GM12878 (cell line): ENCODE data around the gene CRKL. TPM values are rescaled to one million over a fixed set of nuclear protein-coding genes. Genes with fewer than 3 reads are reported as not detected.

Experiments
- ATAC-seq: fragments of 200-7000 bp; cut with Tn5 transposase; 3 replicates; pipeline ENCODE4 v1.9.1; 2020; ENCODE audit warnings: mild to moderate bottlenecking, moderate library complexity
- BruUV-seq: library from RNA; stranded (reverse); fragments of 400-500 nt; replicated peaks from 2 replicates; lab custom pipeline; 2021; lab: Mats Ljungman, UMichigan
- CTCF ChIA-PET: fragments of 300-600 bp; sonication (Branson Sonifier 250); formaldehyde crosslinking; extraction: SDS; loops from one replicate; lab custom pipeline; 2021; ENCODE audit warnings: inconsistent platforms; lab: Yijun Ruan, JAX
- POLR2A ChIA-PET: fragments of 350-600 bp; formaldehyde crosslinking; extraction: SDS; loops from one replicate; lab custom pipeline; 2021; ENCODE audit warnings: inconsistent platforms; lab: Charles Lee
- RAD21 ChIA-PET: fragments of 300-600 bp; sonication (Branson Sonifier 250); formaldehyde crosslinking; loops from one replicate; lab custom pipeline; 2023; ENCODE audit warnings: antibody characterized with exemption; ENCODE audit not compliant: unreplicated experiment; lab: Charles Lee
- SMC1A ChIA-PET: fragments of 300-600 bp; sonication (Branson Sonifier 250); formaldehyde crosslinking; loops from one replicate; lab custom pipeline; 2023; ENCODE audit not compliant: unreplicated experiment, uncharacterized antibody; lab: Charles Lee
- DNase-seq: peaks from one replicate; pipeline ENCODE4 v3.0.0-alpha.2; 2011; ENCODE audit warnings: low read depth, low spot score
- FAIRE-seq: peaks from 3 replicates; lab custom pipeline; 2011; peaks lifted over from hg19 to GRCh38; lab: Jason Lieb, UNC
- H2AFZ ChIP-seq: 2 replicates; pipeline ENCODE4 v1.6.0; 2011; ENCODE audit warnings: low read depth, low read length, control low read depth; ENCODE audit not compliant: control insufficient read depth
- H3K27ac ChIP-seq: 2 replicates; pipeline ENCODE4 v1.5.1; 2011; ENCODE audit warnings: control low read depth; ENCODE audit not compliant: control insufficient read depth, insufficient read depth
- H3K27me3 ChIP-seq, 2 experiments: replicated peaks in 1 of 2; 2 replicates each; pipeline versions ENCODE4 v1.6.0 to v1.6.1; 2011; ENCODE audit warnings: low read length in 1 of 2; ENCODE audit not compliant: control insufficient read depth in 2 of 2, insufficient read depth in 2 of 2
- H3K36me3 ChIP-seq, 2 experiments: 2 replicates each; pipeline ENCODE4 v1.5.1; 2011; ENCODE audit warnings: low read length in 1 of 2; ENCODE audit not compliant: control insufficient read depth in 2 of 2, insufficient read depth in 2 of 2
- H3K4me1 ChIP-seq: 2 replicates; pipeline ENCODE4 v1.6.1; 2011; ENCODE audit warnings: mild to moderate bottlenecking, low read length, moderate library complexity, mixed read lengths; ENCODE audit not compliant: control insufficient read depth, insufficient read depth
- H3K4me2 ChIP-seq: 2 replicates; pipeline ENCODE4 v1.6.0; 2011; ENCODE audit warnings: control low read depth; ENCODE audit not compliant: control insufficient read depth, insufficient read depth
- H3K4me3 ChIP-seq: fragments of 200-600 bp; sonication (generic); 2 replicates; pipeline ENCODE4 v1.5.1; 2016
- H3K79me2 ChIP-seq: 2 replicates; pipeline ENCODE4 v1.6.0; 2011; ENCODE audit warnings: low read length; ENCODE audit not compliant: control insufficient read depth, insufficient read depth
- H3K9ac ChIP-seq: 2 replicates; pipeline ENCODE4 v1.8.0; 2011; ENCODE audit warnings: low read length, control low read depth, mixed read lengths; ENCODE audit not compliant: control insufficient read depth, insufficient read depth
- H3K9me3 ChIP-seq: replicated peaks from 3 replicates; pipeline ENCODE4 v1.5.1; 2011; ENCODE audit warnings: mild to moderate bottlenecking, low read length; ENCODE audit not compliant: control insufficient read depth, insufficient read depth
- H4K20me1 ChIP-seq: 2 replicates; pipeline ENCODE4 v1.6.0; 2011; ENCODE audit not compliant: control insufficient read depth, insufficient read depth
- NR2F1 ChIP-seq: fragments of 450-650 bp; conservative IDR thresholded peaks from 2 replicates; pipeline ENCODE4 v1.6.1; 2017; ENCODE audit warnings: mild to moderate bottlenecking
- YY1 ChIP-seq: IDR thresholded peaks from 2 replicates; pipeline ENCODE4 v1.6.1; 2011; ENCODE audit warnings: low read depth, mild to moderate bottlenecking, low read length
- WGBS: methylation state at CpG from one replicate; pipeline ENCODE4 v1.1.6; 2016; ENCODE audit warnings: low lambda C conversion rate; ENCODE audit not compliant: insufficient replicate concordance, insufficient coverage; ENCODE audit errors: missing lambda C conversion rate; 5-methylcytosine and 5-hydroxymethylcytosine counted together
- in situ Hi-C: fragments of 300-500 bp; cut with MboI; formaldehyde crosslinking; loops from 9 replicates; pipeline ENCODE4 v1.14.3; 2018; ENCODE audit warnings: mixed read lengths
- intact Hi-C: fragments of 100-400 bp; cut with micrococcal nuclease; formaldehyde crosslinking; loops from one replicate; pipeline ENCODE4 v1.14.2; 2022; ENCODE audit not compliant: unreplicated experiment
- polyA plus RNA-seq, 11 experiments: library from polyadenylated mRNA; depleted of rRNA in 4 of 11; unstranded in 6 of 11; stranded (reverse) in 5 of 11; fragments of >200 nt; fragmentation: Nextera tagmentation in 4 of 11; fragmentation: Illumina TruSeq in 1 of 11; extraction: Ambion mirVana in 4 of 11; extraction: Trizol in 1 of 11; gene quantifications; 1 replicate in 1 of 11; 2 replicates in 10 of 11; pipeline versions ENCODE4 v1.2.1 to v1.2.3, GENCODE V29; 2011 to 2016; ENCODE audit warnings: inconsistent platforms in 2 of 11, missing spikeins in 2 of 11, low read depth in 1 of 11
- total RNA-seq, 4 experiments: library from RNA; depleted of rRNA in 3 of 4; stranded (reverse); fragments of >200 nt in 3 of 4; fragmentation: Illumina TruSeq in 1 of 4; extraction: Trizol in 1 of 4; gene quantifications; 2 replicates each; pipeline versions ENCODE4 v1.2.1 to v1.2.3, GENCODE V29; 2013 to 2021

CRKL gene
- total and polyA plus RNA-seq, 10 of the 15 experiments (the other 5 are each of a cell fraction or from before 2014, with no cell fraction given): 12.6 to 61.2 (median 32.7) TPM

DNA sequence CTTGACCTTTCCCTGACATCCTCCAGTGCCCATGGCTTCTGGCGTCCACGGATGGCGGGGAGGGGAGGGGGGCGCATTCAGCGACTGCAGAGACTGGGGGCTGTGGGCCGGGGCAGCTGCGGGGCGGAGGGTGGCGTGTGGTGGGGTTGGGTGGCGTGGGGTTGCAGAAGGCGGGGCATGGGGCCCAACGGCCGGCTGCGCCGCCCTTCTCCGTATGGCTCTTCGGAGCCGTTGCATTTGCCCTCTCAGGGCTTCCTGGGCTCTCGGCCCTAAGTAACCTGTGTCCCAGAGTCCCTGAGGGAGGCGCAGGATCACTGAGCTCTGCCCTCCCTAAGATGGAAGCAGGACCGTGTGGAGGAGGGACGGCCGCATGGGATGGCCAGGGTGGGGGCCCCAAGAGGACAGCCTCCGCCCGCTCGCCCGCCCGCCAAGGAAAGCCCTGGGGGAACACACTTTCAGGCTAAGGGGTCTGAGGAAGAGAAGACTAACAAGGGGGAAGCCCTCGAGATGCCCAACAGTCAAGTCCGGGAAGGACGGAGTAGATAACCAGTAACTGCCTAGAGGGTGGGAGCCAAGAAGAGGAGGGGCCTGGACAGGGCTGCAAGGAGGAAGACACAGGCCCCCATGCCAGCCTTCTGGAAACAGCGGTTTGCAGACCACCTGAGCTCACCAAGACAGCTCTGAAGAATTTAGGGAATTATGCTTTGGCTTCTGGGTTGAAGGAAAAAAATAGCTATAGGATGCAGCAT is 40.6 kb downstream of the CRKL start:
- DNase-seq (no peak), FAIRE-seq (no peak), ATAC-seq (peak; percentile 83)
- Histone ChIP-seq H4K20me1 (no peaks in the 10 kb centered on the region; the same call in 1 of the 2 replicates), H3K4me1 (peaks cover 5% of the 10 kb centered on the region; the same call in 1 of the 2 replicates), H3K27me3 (no peaks in the 10 kb centered on the region; a peak in 1 of 4 replicates), H3K27ac (no peak overlapping the region), H3K9ac (peak overlapping the region; percentile 44; the same call in 1 of the 2 replicates), H2AFZ (peak overlapping the region; percentile 75), H3K4me3 (peak overlapping the region; percentile 75), H3K9me3 (no peaks in the 10 kb centered on the region), H3K4me2 (peak overlapping the region; percentile 90), H3K36me3 (peaks cover 0 to 10% of the 10 kb centered on the region in 2 experiments; a peak in 1 of 4 replicates), H3K79me2 (no peaks in the 10 kb centered on the region; the same call in 1 of the 2 replicates)
- RAD21 ChIA-PET: interaction anchor here (0.8 to 1.6 kb wide), 3 partner anchors 35 to 72 kb away, joined by 3 to 4 read pairs (median 3); partner anchors contain the start of gene CRKL
- no TSS peak for BruUV-seq
- TF ChIP-seq NR2F1 (no peak), YY1 (peak; percentile 31; the same call in 1 of the 2 replicates)
- WGBS: 28% methylated on average over 11 of the region's 32 CpGs
- intact Hi-C loops: no loop called here
- in situ Hi-C loops: no loop called here
- SMC1A ChIA-PET: interaction anchor here (0.7 to 1.5 kb wide), 3 partner anchors 12 to 72 kb away, joined by 3 to 9 read pairs (median 3); no protein-coding TSS in a partner anchor
- POLR2A ChIA-PET: interaction anchor here (0.5 kb wide), 1 partner anchor 445 kb away, joined by 3 read pairs; no protein-coding TSS in a partner anchor
- CTCF ChIA-PET: interaction anchor here (1.3 to 2.2 kb wide), 4 partner anchors 24 to 689 kb away, joined by 3 to 9 read pairs (median 6); partner anchors contain the start of gene LZTR1
